ENCODE results near the gene FUS. TPM values are rescaled to one million over a fixed set of nuclear protein-coding genes. Genes with fewer than 3 reads are reported as not detected.
"Not testable (repeated sequence)": the region's sequence is repeated elsewhere in the genome, so short reads cannot be mapped to it uniquely, and the experiment has no call there.

Gene FUS
- polyA plus RNA-seq, 3 donors from 2014 or later: 73.4 to 169 (median 87.4) TPM

- H3K4me3 Mint-ChIP-seq: no peak overlapping the region
- peaks cover 6 to 12% of the 10 kb centered on the region in 2 donors for H3K4me1 Mint-ChIP-seq
- H3K36me3 Mint-ChIP-seq: no peaks in the 10 kb centered on the region
- H3K27me3 Mint-ChIP-seq (ENCODE audit: low read depth in 3 of 3): no peaks in the 10 kb centered on the region
- H3K9me3 Mint-ChIP-seq: no peaks in the 10 kb centered on the region
- DNase-seq: no peak
- H3K27ac Mint-ChIP-seq: no peak overlapping the region
Measured at GRCh38 chr16:31138621-31139578, 41.0 kb upstream of the FUS start.

GRCh38 chr16:31141071-31141469, 38.9 kb upstream of the FUS start:
- peak overlapping the region in 1 of 5 donors; percentile 51 for H3K4me3 Mint-ChIP-seq
- H3K27ac Mint-ChIP-seq: peak overlapping the region in 4 of 6 donors; percentile 11 to 69 (median 52)

GRCh38 chr16:31141489-31142108, 38.3 kb upstream of the FUS start:
- H3K27me3 Mint-ChIP-seq (ENCODE audit: low read depth in 3 of 3): no peaks in the 10 kb centered on the region
- peak overlapping the region; percentile 75 to 85 (median 78) for H3K4me3 Mint-ChIP-seq
- H3K4me1 Mint-ChIP-seq: peaks cover 6 to 13% of the 10 kb centered on the region in 2 donors
- DNase-seq: no peak
- H3K27ac Mint-ChIP-seq: peak overlapping the region; percentile 83 to 91 (median 90)
- H3K9me3 Mint-ChIP-seq: no peaks in the 10 kb centered on the region
- H3K36me3 Mint-ChIP-seq: no peaks in the 10 kb centered on the region

More at GRCh38 chr16:31141071-31141469, 38.9 kb upstream of the FUS start:
- DNase-seq; H3K36me3 Mint-ChIP-seq; H3K27me3 Mint-ChIP-seq (ENCODE audit: low read depth in 3 of 3); H3K9me3 Mint-ChIP-seq: not testable (repeated sequence)
- H3K4me1 Mint-ChIP-seq: peaks cover 6 to 13% of the 10 kb centered on the region in 2 donors

GRCh38 chr16:31142109-31143010, 37.6 kb upstream of the FUS start:
- peak overlapping the region; percentile 75 to 85 (median 78) for H3K4me3 Mint-ChIP-seq
- no peaks in the 10 kb centered on the region for H3K9me3 Mint-ChIP-seq
- DNase-seq: peak; percentile 92 to 96 (median 96)
- peak overlapping the region; percentile 83 to 91 (median 90) for H3K27ac Mint-ChIP-seq
- peaks cover 0 to 2% (median 0%) of the 10 kb centered on the region in 3 donors for H3K27me3 Mint-ChIP-seq (ENCODE audit: low read depth in 3 of 3)
- H3K4me1 Mint-ChIP-seq: peaks cover 6 to 13% of the 10 kb centered on the region in 2 donors
- no peaks in the 10 kb centered on the region for H3K36me3 Mint-ChIP-seq

GRCh38 chr16:31143011-31143693, 36.8 kb upstream of the FUS start:
- peaks cover 0 to 2% (median 0%) of the 10 kb centered on the region in 3 donors for H3K27me3 Mint-ChIP-seq (ENCODE audit: low read depth in 3 of 3)
- peaks cover 6 to 13% of the 10 kb centered on the region in 2 donors for H3K4me1 Mint-ChIP-seq
- H3K4me3 Mint-ChIP-seq: peak overlapping the region; percentile 56 to 74 (median 65)
- no peak for DNase-seq
- no peaks in the 10 kb centered on the region for H3K36me3 Mint-ChIP-seq
- H3K27ac Mint-ChIP-seq: peak overlapping the region in 4 of 6 donors; percentile 19 to 62 (median 40)
- no peaks in the 10 kb centered on the region for H3K9me3 Mint-ChIP-seq

GRCh38 chr16:31143694-31144148, 36.2 kb upstream of the FUS start:
- Mint-ChIP-seq H3K4me1 (peaks cover 6 to 13% of the 10 kb centered on the region in 2 donors), H3K4me3 (peak overlapping the region; percentile 56 to 74 (median 65)), H3K27ac (peak overlapping the region in 2 of 6 donors; percentile 19 to 58), H3K9me3 (no peaks in the 10 kb centered on the region), H3K27me3 (ENCODE audit: low read depth in 3 of 3) (peaks cover 0 to 2% (median 0%) of the 10 kb centered on the region in 3 donors), H3K36me3 (no peaks in the 10 kb centered on the region)
- no peak for DNase-seq

- not testable (repeated sequence) for H3K36me3 Mint-ChIP-seq; DNase-seq; H3K27ac Mint-ChIP-seq; H3K27me3 Mint-ChIP-seq (ENCODE audit: low read depth in 3 of 3); H3K9me3 Mint-ChIP-seq
- Mint-ChIP-seq H3K4me3 (peak overlapping the region in 2 of 5 donors; percentile 35 to 72), H3K4me1 (peaks cover 6 to 13% of the 10 kb centered on the region in 2 donors)
Measured at GRCh38 chr16:31144418-31144817, 35.5 kb upstream of the FUS start.

GRCh38 chr16:31145398-31145990, 34.4 kb upstream of the FUS start:
- no peak overlapping the region for H3K27ac Mint-ChIP-seq
- DNase-seq: no peak
- no peak overlapping the region for H3K4me3 Mint-ChIP-seq
- no peaks in the 10 kb centered on the region for H3K9me3 Mint-ChIP-seq
- H3K4me1 Mint-ChIP-seq: peaks cover 6 to 13% of the 10 kb centered on the region in 2 donors
- no peaks in the 10 kb centered on the region for H3K36me3 Mint-ChIP-seq
- H3K27me3 Mint-ChIP-seq (ENCODE audit: low read depth in 3 of 3): peaks cover 0 to 2% (median 0%) of the 10 kb centered on the region in 3 donors

- Mint-ChIP-seq H3K4me1 (peaks cover 0 to 6% of the 10 kb centered on the region in 2 donors), H3K36me3 (no peaks in the 10 kb centered on the region), H3K27me3 (ENCODE audit: low read depth in 3 of 3) (peaks cover 0 to 7% (median 0%) of the 10 kb centered on the region in 3 donors), H3K4me3 (no peak overlapping the region), H3K9me3 (no peaks in the 10 kb centered on the region), H3K27ac (no peak overlapping the region)
- DNase-seq: no peak
Measured at GRCh38 chr16:31147574-31147973, 32.4 kb upstream of the FUS start.

- peaks cover 0 to 6% of the 10 kb centered on the region in 2 donors for H3K4me1 Mint-ChIP-seq
- H3K9me3 Mint-ChIP-seq: no peaks in the 10 kb centered on the region
- H3K27ac Mint-ChIP-seq: no peak overlapping the region
- H3K36me3 Mint-ChIP-seq: no peaks in the 10 kb centered on the region
- DNase-seq: no peak
- H3K4me3 Mint-ChIP-seq: no peak overlapping the region
- H3K27me3 Mint-ChIP-seq (ENCODE audit: low read depth in 3 of 3): peaks cover 0 to 8% (median 0%) of the 10 kb centered on the region in 3 donors
Measured at GRCh38 chr16:31148281-31148728, 31.6 kb upstream of the FUS start.

GRCh38 chr16:31148896-31149295, 31.0 kb upstream of the FUS start:
- Mint-ChIP-seq H3K27me3 (ENCODE audit: low read depth in 3 of 3) (peaks cover 0 to 8% (median 0%) of the 10 kb centered on the region in 3 donors), H3K9me3 (no peaks in the 10 kb centered on the region), H3K27ac (no peak overlapping the region), H3K4me1 (peaks cover 0 to under 1% of the 10 kb centered on the region in 2 donors), H3K36me3 (no peaks in the 10 kb centered on the region), H3K4me3 (no peak overlapping the region)
- DNase-seq: no peak

- Mint-ChIP-seq H3K4me3 (no peak overlapping the region), H3K27me3 (ENCODE audit: low read depth in 3 of 3) (peaks cover 0 to 8% (median 0%) of the 10 kb centered on the region in 3 donors), H3K4me1 (no peaks in the 10 kb centered on the region), H3K27ac (no peak overlapping the region), H3K9me3 (no peaks in the 10 kb centered on the region), H3K36me3 (no peaks in the 10 kb centered on the region)
- DNase-seq: no peak
Measured at GRCh38 chr16:31149332-31149731, 30.6 kb upstream of the FUS start.

Data from immature natural killer cell (primary cell).